ENCODE results near the gene OVCH2.

The OVCH2 gene

GRCh38 chr11:7645206-7645605, 61.1 kb downstream of the OVCH2 start:
- H3K79me2 ChIP-seq (ENCODE audit: insufficient read depth, low read length) = no peaks in the 10 kb centered on the region
- ATAC-seq (ENCODE audit: insufficient read depth, low read depth) (no peak), DNase-seq (no peak)
- no peak overlapping the region for H2AFZ ChIP-seq (ENCODE audit: low read depth, low read length)
- H3K9ac ChIP-seq (ENCODE audit: low read depth, low read length) = no peak overlapping the region
- TF ChIP-seq CTCF (IDR thresholded peaks at IDR 0.05; ENCODE audit: borderline replicate concordance, extremely low read depth, low read length, poor library complexity, severe bottlenecking) (no peak), EZH2 (IDR thresholded peaks at IDR 0.05; ENCODE audit: borderline replicate concordance, low read depth, low read length, severe bottlenecking) (no peak)
- H3K9me3 ChIP-seq (ENCODE audit: insufficient read depth, low read length, severe bottlenecking) = no peaks in the 10 kb centered on the region
- no peaks in the 10 kb centered on the region for H3K36me3 ChIP-seq (ENCODE audit: insufficient read depth, low read length)
- H3K4me3 ChIP-seq (ENCODE audit: low read depth in 1 of 2, low read length in 2 of 2) = no peak overlapping the region
- H3K4me2 ChIP-seq (ENCODE audit: insufficient read depth, low read length) = no peak overlapping the region
- H3K4me1 ChIP-seq (ENCODE audit: insufficient read depth, low read length) = no peaks in the 10 kb centered on the region
- H3K27ac ChIP-seq (ENCODE audit: low read length) = no peak overlapping the region
- peaks cover 12% of the 10 kb centered on the region for H3K27me3 ChIP-seq (ENCODE audit: insufficient read depth, low read length, poor library complexity)
- no peaks in the 10 kb centered on the region for H4K20me1 ChIP-seq (ENCODE audit: insufficient read depth, low read length)

- no peak for DNase-seq
- Histone ChIP-seq H3K9me3 (ENCODE audit: insufficient read depth, low read length, severe bottlenecking) (no peaks in the 10 kb centered on the region), H3K4me1 (ENCODE audit: insufficient read depth, low read length) (no peaks in the 10 kb centered on the region), H3K79me2 (ENCODE audit: insufficient read depth, low read length) (no peaks in the 10 kb centered on the region), H4K20me1 (ENCODE audit: insufficient read depth, low read length) (no peaks in the 10 kb centered on the region), H3K9ac (ENCODE audit: low read depth, low read length) (no peak overlapping the region), H3K27ac (ENCODE audit: low read length) (no peak overlapping the region), H3K36me3 (ENCODE audit: insufficient read depth, low read length) (no peaks in the 10 kb centered on the region), H2AFZ (ENCODE audit: low read depth, low read length) (no peak overlapping the region), H3K4me2 (ENCODE audit: insufficient read depth, low read length) (no peak overlapping the region), H3K27me3 (ENCODE audit: insufficient read depth, low read length, poor library complexity) (peaks cover 24% of the 10 kb centered on the region), H3K4me3 (ENCODE audit: low read depth in 1 of 2, low read length in 2 of 2) (no peak overlapping the region)
- TF ChIP-seq CTCF (IDR thresholded peaks at IDR 0.05; ENCODE audit: borderline replicate concordance, extremely low read depth, low read length, poor library complexity, severe bottlenecking) (no peak), EZH2 (IDR thresholded peaks at IDR 0.05; ENCODE audit: borderline replicate concordance, low read depth, low read length, severe bottlenecking) (no peak)
- no peak for ATAC-seq (ENCODE audit: insufficient read depth, low read depth)
Observed at GRCh38 chr11:7643314-7643713, 63.0 kb downstream of the OVCH2 start.

GRCh38 chr11:7642747-7643146, 63.5 kb downstream of the OVCH2 start:
- Histone ChIP-seq H3K27me3 (ENCODE audit: insufficient read depth, low read length, poor library complexity) (peaks cover 28% of the 10 kb centered on the region), H3K9ac (ENCODE audit: low read depth, low read length) (no peak overlapping the region), H4K20me1 (ENCODE audit: insufficient read depth, low read length) (no peaks in the 10 kb centered on the region), H3K4me1 (ENCODE audit: insufficient read depth, low read length) (no peaks in the 10 kb centered on the region), H3K9me3 (ENCODE audit: insufficient read depth, low read length, severe bottlenecking) (no peaks in the 10 kb centered on the region), H3K79me2 (ENCODE audit: insufficient read depth, low read length) (no peaks in the 10 kb centered on the region), H3K27ac (ENCODE audit: low read length) (no peak overlapping the region), H3K4me3 (ENCODE audit: low read depth in 1 of 2, low read length in 2 of 2) (no peak overlapping the region), H3K36me3 (ENCODE audit: insufficient read depth, low read length) (no peaks in the 10 kb centered on the region), H2AFZ (ENCODE audit: low read depth, low read length) (no peak overlapping the region), H3K4me2 (ENCODE audit: insufficient read depth, low read length) (no peak overlapping the region)
- no peak for TF ChIP-seq EZH2 (IDR thresholded peaks at IDR 0.05; ENCODE audit: borderline replicate concordance, low read depth, low read length, severe bottlenecking)
- TF ChIP-seq CTCF (IDR thresholded peaks at IDR 0.05; ENCODE audit: borderline replicate concordance, extremely low read depth, low read length, poor library complexity, severe bottlenecking) = no peak
- DNase-seq (no peak), ATAC-seq (ENCODE audit: insufficient read depth, low read depth) (no peak)

- Histone ChIP-seq H2AFZ (ENCODE audit: low read depth, low read length) (no peak overlapping the region), H3K4me3 (ENCODE audit: low read depth in 1 of 2, low read length in 2 of 2) (no peak overlapping the region), H3K4me2 (ENCODE audit: insufficient read depth, low read length) (no peak overlapping the region), H4K20me1 (ENCODE audit: insufficient read depth, low read length) (no peaks in the 10 kb centered on the region), H3K27ac (ENCODE audit: low read length) (no peak overlapping the region), H3K79me2 (ENCODE audit: insufficient read depth, low read length) (no peaks in the 10 kb centered on the region), H3K9me3 (ENCODE audit: insufficient read depth, low read length, severe bottlenecking) (no peaks in the 10 kb centered on the region), H3K27me3 (ENCODE audit: insufficient read depth, low read length, poor library complexity) (peaks cover 38% of the 10 kb centered on the region), H3K36me3 (ENCODE audit: insufficient read depth, low read length) (no peaks in the 10 kb centered on the region), H3K4me1 (ENCODE audit: insufficient read depth, low read length) (no peaks in the 10 kb centered on the region), H3K9ac (ENCODE audit: low read depth, low read length) (no peak overlapping the region)
- TF ChIP-seq CTCF (IDR thresholded peaks at IDR 0.05; ENCODE audit: borderline replicate concordance, extremely low read depth, low read length, poor library complexity, severe bottlenecking) (no peak), EZH2 (IDR thresholded peaks at IDR 0.05; ENCODE audit: borderline replicate concordance, low read depth, low read length, severe bottlenecking) (no peak)
- no peak for ATAC-seq (ENCODE audit: insufficient read depth, low read depth)
- DNase-seq = no peak
Observed at GRCh38 chr11:7640816-7641215, 65.5 kb downstream of the OVCH2 start.

All from DND-41 (cell line).